Activated CD4-positive, alpha-beta T cell treated with anti-CD3 and anti-CD28 coated beads, Interleukin-2, amount 50 U/mL, for 1 hour (primary cell): Measurements from ENCODE around the gene NRTN.
"Not testable (repeated sequence)": the region's sequence is repeated elsewhere in the genome, so short reads cannot be mapped to it uniquely, and the experiment has no call there.

ENCODE experiments used
- DNase-seq: peaks from one replicate; pipeline ENCODE4 v3.0.0-alpha.2; 2020

The NRTN gene

DNA sequence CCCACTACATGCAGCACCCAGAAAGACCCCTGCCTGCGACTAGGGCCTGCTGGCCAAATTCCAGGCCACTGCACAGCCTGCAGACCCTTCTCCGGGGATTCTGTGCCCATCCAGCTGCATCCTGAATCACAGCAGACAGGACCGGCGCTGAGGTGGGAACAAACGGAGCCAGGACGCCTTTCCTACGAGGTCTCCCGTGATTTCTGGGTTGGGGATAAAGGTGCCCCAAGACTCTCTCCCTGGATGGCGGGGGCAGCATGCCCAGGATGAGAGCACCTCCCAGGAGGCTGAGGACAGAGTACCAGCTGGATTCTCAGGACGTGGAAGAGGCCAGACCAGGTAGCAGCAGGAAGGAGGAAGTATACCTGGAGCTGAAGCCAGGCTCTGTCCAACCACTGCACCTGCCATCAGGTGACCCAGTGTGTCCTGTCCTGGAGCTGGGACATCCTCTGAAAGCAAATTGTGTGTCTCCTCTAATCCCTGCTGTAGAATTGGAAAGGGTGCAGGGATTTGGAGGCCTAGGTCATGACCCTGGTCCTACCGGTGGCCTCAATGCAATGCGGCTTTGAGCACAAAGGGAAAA is 68.8 kb downstream of the NRTN start:
- DNase-seq = no peak

DNA sequence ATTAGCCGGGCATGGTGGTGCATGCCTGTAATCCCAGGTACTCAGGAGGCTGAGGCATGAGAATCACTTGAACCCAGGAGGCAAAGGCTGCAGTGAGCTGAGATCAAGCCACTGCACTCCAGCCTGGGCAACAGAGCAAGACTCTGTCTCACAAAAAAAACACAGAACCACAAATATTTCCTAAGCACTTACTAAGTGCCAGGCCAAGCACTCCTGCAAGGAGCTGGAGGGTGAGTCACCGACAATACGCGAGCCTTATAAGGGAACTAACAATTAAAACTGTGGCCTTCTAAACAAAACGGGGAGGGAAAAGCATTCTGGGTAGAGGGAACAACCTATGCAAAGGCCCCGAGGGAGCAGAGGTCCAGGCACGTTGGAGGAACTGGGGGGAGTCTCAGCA is 69.6 kb downstream of the NRTN start:
- not testable (repeated sequence) for DNase-seq

GRCh38 chr19:5877427-5877826 is 72.6 kb downstream of the NRTN start:
- no peak for DNase-seq

DNA sequence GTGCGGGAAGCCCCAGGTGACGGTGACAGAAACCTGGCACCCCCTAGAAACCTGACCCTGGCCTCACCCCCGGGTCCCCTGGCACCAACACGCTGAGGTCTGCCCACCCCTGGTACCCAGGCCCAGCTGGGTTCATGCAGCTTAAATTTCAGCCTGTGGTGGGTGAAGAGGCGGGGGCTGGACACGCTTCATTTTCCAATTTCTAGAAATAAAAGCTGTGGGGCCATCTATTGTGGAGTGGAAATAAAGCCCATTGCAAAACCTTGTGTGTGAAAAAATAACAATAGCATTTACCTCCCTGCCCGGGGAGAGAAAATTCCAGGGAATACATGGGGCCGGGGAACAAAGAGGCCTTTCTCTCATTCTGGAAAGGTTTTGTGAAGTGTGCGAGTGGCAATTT is 73.0 kb downstream of the NRTN start:
- no peak for DNase-seq
